ENCODE data around the gene CCDC88B. TPM values are rescaled to one million over a fixed set of nuclear protein-coding genes. Genes with fewer than 3 reads are reported as not detected.
"Not testable (repeated sequence)": the region's sequence is repeated elsewhere in the genome, so short reads cannot be mapped to it uniquely, and the experiment has no call there.

The CCDC88B gene
- polyA plus RNA-seq, 1 experiment: 0.66 TPM

DNA sequence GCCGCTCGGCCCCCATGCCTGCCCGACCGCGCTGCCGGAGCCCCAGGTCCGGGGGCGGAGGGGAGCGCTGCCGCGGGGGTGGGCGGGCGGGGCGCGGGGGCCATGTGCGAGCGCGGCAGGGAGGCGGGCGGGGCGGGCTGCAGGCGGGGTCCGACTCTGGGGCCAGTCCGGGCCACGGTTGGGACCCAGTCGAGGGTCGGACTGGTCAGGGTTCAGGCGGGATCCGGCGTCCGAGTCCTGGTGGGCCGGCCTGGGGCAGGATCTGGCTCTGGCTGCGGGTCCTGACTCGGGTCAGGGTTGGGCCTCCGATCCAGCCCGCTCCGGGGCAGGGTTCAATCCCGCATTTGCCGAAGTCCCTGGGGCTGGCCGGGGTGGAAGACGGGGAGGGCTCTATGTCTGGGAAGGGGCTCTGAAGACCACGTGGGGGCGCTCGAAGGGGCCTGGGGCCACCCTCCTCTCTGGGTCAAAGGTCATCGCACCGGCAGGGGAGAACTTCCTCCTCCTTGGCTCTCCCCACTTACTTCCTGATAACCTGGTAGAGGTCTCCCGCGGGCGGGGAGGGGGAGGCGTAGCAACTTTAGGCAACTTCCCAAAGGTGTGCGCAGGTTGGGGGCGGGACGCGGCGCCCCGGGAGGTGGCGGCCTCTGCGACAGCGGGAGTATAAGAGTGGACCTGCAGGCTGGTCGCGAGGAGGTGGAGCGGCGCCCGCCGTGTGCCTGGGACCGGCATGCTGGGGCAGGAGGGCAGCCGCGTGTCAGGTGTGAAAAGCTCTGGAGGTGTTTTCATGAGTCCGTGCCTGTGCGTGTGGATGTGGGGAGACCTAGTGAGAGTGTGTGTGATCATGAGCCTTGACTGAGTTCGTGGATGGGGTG lies 34.1 kb upstream of the CCDC88B start:
- TF ChIP-seq CTCF (IDR thresholded peaks at IDR 0.05; ENCODE audit: insufficient read depth, low read depth, low read length): peak; percentile 34
- H3K36me3 ChIP-seq (ENCODE audit: control insufficient read depth, insufficient read depth, low read length): no peaks in the 10 kb centered on the region
- DNase-seq (ENCODE audit: low read depth): no peak
- H3K4me3 ChIP-seq (ENCODE audit: low read depth, low read length): peak overlapping the region; percentile 82
- CTCF ChIA-PET: interaction anchor here (0.7 to 5.5 kb wide), 10 partner anchors 9 to 121 kb away, joined by 3 to 41 read pairs (median 4); partner anchors contain the start of genes PRDX5, STIP1 and TRMT112
- POLR2A ChIA-PET: interaction anchor here (0.6 kb wide), 1 partner anchor 388 kb away, joined by 4 read pairs; no protein-coding TSS in a partner anchor
- no peaks in the 10 kb centered on the region for H3K27me3 ChIP-seq (ENCODE audit: control insufficient read depth, insufficient read depth, low read length)

GRCh38 chr11:64306563-64306875 lies 33.5 kb upstream of the CCDC88B start:
- Histone ChIP-seq H3K4me3 (ENCODE audit: low read depth, low read length) (peak overlapping the region; percentile 82), H3K36me3 (ENCODE audit: control insufficient read depth, insufficient read depth, low read length) (no peaks in the 10 kb centered on the region), H3K27me3 (ENCODE audit: control insufficient read depth, insufficient read depth, low read length) (no peaks in the 10 kb centered on the region)
- no peak for TF ChIP-seq CTCF (IDR thresholded peaks at IDR 0.05; ENCODE audit: insufficient read depth, low read depth, low read length)
- ChIA-PET CTCF (interaction anchor here (0.8 to 5.5 kb wide), 4 partner anchors 9 to 103 kb away, joined by 3 to 41 read pairs (median 4); partner anchors contain the start of genes PRDX5 and TRMT112), POLR2A (no interaction called here)
- DNase-seq (ENCODE audit: low read depth): no peak

- DNase-seq (ENCODE audit: low read depth): no peak
- Histone ChIP-seq H3K27me3 (ENCODE audit: control insufficient read depth, insufficient read depth, low read length) (no peaks in the 10 kb centered on the region), H3K36me3 (ENCODE audit: control insufficient read depth, insufficient read depth, low read length) (no peaks in the 10 kb centered on the region), H3K4me3 (ENCODE audit: low read depth, low read length) (no peak overlapping the region)
- no peak for TF ChIP-seq CTCF (IDR thresholded peaks at IDR 0.05; ENCODE audit: insufficient read depth, low read depth, low read length)
- POLR2A ChIA-PET: no interaction called here
- CTCF ChIA-PET: interaction anchor here (0.8 to 5.5 kb wide), 4 partner anchors 8 to 103 kb away, joined by 3 to 41 read pairs (median 4); partner anchors contain the start of genes PRDX5 and TRMT112
Measured at GRCh38 chr11:64306876-64307622, 33.0 kb upstream of the CCDC88B start.

DNA sequence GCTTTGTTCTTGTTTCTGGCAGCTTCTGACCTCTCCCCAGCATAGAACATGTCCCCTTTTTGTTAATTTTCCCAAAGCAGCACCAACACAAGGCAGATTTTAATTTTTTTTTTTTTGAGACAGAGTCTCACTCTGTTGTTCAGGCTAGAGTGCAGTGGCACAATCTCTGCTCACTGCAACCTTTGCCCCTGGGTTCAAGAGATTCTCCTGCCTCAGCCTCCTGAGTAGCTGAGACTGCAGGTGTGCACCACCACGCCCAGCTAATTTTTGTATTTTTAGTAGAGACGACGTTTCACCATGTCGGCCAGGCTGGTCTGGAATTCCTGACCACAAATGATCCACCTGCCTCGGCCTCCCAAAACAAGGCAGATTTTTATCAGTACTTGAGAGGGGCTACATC lies 32.2 kb upstream of the CCDC88B start:
- H3K27me3 ChIP-seq (ENCODE audit: control insufficient read depth, insufficient read depth, low read length); DNase-seq (ENCODE audit: low read depth); POLR2A ChIA-PET; H3K36me3 ChIP-seq (ENCODE audit: control insufficient read depth, insufficient read depth, low read length); H3K4me3 ChIP-seq (ENCODE audit: low read depth, low read length): not testable (repeated sequence)
- CTCF ChIA-PET: interaction anchor here (1.5 to 5.5 kb wide), 2 partner anchors 8 to 104 kb away, joined by 4 to 41 read pairs; partner anchors contain the start of genes PRDX5 and TRMT112

- DNase-seq (ENCODE audit: low read depth): no peak
- Histone ChIP-seq H3K36me3 (ENCODE audit: control insufficient read depth, insufficient read depth, low read length) (peaks cover 7% of the 10 kb centered on the region), H3K4me3 (ENCODE audit: low read depth, low read length) (no peak overlapping the region), H3K27me3 (ENCODE audit: control insufficient read depth, insufficient read depth, low read length) (no peaks in the 10 kb centered on the region)
- no peak for TF ChIP-seq CTCF (IDR thresholded peaks at IDR 0.05; ENCODE audit: insufficient read depth, low read depth, low read length)
- ChIA-PET CTCF (interaction anchor here (1.7 to 6.3 kb wide), 2 partner anchors 7 to 337 kb away, joined by 4 to 41 read pairs; partner anchors contain the start of gene ESRRA), POLR2A (no interaction called here)
Measured at GRCh38 chr11:64312947-64313346, 27.1 kb upstream of the CCDC88B start.

All from BJ (cell line).